ENCODE measurements around the gene MARK1.

DNA sequence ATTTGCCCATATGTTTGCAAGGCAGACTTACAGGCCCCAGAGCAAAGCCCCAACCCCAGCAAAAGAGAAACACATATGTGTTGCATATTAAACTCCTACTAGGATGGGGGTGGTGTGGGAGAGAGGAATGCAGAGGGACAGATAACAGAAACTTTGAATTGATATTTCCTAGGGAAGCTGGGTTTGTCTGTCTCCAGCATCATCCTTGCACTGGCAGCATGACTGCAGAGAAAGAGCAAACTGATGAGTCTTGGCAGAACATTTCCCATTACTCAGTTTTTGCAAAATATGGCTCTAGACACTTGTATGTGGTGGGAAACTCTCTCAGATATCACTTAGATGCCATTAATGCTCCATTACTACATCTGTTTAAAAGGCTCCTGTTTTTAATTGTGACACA, 43.8 kb upstream of the MARK1 start:
- TF ChIP-seq POLR2A (IDR thresholded peaks at IDR 0.05): no peak
- TF ChIP-seq, protein P1, sequence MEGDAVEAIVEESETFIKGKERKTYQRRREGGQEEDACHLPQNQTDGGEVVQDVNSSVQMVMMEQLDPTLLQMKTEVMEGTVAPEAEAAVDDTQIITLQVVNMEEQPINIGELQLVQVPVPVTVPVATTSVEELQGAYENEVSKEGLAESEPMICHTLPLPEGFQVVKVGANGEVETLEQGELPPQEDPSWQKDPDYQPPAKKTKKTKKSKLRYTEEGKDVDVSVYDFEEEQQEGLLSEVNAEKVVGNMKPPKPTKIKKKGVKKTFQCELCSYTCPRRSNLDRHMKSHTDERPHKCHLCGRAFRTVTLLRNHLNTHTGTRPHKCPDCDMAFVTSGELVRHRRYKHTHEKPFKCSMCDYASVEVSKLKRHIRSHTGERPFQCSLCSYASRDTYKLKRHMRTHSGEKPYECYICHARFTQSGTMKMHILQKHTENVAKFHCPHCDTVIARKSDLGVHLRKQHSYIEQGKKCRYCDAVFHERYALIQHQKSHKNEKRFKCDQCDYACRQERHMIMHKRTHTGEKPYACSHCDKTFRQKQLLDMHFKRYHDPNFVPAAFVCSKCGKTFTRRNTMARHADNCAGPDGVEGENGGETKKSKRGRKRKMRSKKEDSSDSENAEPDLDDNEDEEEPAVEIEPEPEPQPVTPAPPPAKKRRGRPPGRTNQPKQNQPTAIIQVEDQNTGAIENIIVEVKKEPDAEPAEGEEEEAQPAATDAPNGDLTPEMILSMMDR (IDR thresholded peaks at IDR 0.05): no peak

Measured in esophagus squamous epithelium (tissue), 4 donors.